EH (cell line): Measurements from ENCODE around the gene ZNF831.

ENCODE experiments used
- DNase-seq: peaks from one replicate; pipeline ENCODE4 v3.0.0-alpha.2; 2015; ENCODE audit warnings: low read depth

Gene ZNF831

DNA sequence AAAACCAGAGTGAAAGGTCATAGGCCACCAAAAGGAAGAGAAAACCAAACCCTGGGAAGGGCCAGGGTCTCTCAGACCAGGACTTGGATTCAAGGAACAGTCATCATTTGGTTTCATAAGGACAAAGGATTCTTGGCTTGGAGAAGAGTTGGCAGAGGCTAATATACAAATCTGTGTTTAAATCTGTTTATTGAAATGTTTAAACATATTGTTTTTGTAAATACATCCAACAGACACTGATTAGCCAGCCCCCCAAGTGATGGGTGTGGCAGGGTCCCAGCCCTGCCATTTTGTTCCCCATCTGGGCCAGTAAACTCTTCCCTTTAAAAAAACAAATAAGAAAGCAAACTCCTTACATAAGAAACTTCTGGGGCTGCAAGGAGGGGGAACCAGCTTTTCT, 6.1 kb upstream of the ZNF831 start:
- no peak for DNase-seq

DNA sequence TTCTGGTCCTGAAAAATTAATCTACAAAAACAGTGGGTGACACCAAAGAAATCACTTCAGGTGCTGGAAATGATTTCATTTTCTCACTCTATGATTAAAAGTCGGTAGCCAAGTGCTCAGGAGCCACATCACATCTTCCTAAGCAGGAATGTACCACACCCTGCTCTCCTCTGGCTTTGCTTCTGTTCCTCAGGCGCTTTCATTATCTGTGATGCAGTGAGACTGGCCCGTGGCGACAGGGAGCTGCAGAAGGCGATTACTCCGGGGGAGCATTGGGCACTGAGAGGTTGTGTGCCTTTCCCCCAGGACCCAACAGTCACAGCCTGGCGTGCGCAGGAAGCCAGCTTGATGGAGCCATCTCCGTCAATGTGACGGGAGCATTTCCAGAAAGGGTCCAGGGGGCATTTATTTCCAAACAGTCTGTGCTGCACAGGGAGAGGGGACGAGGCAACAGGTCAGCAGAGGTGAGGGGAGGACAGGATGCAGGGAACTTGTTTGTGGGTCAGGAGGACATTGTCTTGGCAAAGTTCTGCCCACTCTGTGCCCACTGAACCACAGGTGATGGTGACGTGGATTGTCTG, 5.6 kb upstream of the ZNF831 start:
- DNase-seq = no peak

DNA sequence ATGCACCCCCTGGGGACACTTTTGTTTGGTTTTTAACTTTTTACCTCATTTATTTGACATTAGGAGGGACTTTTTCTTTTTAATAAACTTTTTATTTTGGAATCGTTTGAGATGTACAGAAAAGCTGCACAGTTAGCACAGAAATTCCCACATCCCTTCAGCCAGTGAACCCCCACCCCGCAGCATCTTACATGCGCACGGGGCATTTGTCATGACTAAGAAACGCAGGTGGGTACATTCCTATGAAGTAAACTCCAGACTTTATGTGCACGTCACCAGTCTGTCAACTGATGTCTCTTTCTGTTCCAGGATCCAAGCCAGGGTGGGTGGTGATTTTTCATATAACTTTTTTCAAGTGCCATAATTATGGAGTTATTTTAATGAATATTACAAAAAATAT, 4.9 kb upstream of the ZNF831 start:
- DNase-seq = no peak

DNA sequence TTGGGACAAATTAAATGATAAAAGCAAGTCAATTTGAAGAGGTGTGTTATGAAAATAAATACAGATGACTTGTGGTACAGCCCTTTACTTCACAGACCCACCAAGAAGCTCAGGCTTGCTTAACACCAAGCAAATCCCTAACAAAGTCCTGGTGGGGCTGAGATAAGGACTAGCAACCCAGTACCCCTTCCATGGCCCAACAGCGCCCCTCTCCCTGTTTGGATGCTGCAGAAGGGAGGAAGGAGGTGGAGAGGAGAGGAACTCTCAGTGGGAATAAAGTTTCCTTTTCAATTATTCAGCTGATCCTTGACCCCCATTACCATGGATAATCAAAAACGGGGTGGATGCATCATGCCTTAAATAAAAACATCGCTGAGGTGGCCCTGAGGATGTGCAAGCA, 4.5 kb upstream of the ZNF831 start:
- DNase-seq = no peak

DNA sequence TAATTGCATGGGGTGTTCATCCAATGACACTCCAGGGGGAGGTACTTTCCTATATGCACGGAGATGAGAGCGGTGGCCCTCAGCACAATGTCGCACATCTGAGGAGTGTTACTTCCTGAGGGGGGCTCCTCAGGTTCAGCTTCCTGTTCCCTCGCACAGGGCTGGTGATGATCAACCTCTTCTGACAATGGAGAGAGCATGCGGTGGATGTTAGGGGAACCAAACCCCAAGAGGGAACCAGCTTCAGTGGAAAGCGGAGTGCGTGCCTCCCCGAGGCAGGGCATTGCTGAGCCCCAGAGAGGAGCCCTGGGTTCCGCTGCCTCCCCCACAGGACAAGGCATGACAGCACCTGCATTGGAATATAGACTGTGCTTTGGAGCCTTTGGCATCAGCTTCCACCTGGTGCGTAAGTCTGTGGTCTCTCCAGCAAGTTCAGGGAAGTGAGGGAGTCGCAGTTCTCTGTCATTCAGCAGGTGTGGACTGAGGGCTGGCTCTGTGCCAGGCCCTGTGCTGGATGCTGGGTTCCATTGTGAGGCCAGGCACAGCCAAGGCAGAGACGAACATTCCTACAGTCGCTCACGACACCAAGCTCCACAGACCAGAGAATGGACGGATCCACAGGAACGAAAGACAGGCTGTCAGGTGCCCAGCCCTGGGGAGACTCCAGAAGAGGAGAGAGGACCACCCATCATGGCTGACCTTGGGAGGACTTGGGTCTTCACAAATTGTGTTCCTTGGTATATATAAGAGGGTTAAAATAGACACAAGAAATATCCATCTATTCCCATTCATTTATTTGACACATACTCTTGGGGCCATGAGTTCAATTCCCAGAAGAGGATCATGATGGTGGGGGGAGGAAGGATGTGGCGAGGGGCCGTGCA, 3.9 kb upstream of the ZNF831 start:
- DNase-seq = no peak

DNA sequence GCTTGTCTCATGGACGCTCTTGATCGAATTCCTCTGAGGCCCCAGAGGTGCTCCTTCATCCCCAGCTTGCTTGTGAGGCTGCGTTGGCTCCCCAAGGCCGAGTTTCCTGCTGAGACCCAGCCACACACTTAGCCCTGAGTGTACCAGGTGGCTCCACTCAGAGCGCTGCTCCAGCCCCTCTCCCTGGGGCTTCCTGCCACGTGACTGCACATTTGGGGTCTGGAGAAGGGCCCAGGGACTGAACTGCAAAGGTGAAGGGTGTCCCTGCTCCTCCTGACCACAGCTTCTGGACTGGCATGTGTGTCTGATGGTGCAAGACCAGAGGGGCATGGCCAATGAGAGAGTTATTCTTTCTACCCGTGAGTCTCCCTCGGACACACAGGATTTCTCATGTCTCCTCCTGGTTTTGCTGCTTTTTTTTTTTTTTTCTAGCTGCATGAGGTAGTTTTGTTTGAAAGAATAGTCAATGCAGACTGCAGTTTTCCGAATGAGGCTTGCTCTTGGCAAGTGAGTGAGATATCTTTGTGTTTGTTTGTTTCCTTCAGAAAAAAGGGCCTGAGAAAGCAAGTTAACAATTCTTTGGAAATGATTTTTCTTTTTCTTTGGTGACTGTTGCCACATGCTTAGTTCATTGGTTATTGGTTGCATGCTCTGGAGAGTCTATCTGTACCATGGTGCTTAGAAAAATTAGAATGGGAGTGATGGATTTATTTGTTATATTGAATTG, 3.1 kb upstream of the ZNF831 start:
- no peak for DNase-seq

DNA sequence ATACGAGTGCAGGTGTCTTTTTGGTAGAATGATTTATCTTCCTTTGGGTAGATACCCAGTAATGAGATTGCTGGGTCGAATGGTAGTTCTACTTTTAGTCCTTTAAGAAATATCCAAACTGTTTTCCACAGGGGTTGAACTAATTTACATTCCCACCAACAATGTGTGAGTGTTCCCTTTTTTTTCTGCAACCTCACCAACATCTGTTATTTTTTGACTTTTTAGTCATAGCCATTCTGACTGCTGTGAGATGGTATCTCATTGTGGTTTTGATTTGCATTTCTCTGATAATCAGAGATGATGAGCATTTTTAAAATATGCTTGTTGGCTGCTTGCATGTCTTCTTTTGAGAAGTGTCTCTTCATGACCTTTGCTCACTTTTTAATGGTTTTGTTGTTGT, 1.9 kb upstream of the ZNF831 start:
- no peak for DNase-seq

DNA sequence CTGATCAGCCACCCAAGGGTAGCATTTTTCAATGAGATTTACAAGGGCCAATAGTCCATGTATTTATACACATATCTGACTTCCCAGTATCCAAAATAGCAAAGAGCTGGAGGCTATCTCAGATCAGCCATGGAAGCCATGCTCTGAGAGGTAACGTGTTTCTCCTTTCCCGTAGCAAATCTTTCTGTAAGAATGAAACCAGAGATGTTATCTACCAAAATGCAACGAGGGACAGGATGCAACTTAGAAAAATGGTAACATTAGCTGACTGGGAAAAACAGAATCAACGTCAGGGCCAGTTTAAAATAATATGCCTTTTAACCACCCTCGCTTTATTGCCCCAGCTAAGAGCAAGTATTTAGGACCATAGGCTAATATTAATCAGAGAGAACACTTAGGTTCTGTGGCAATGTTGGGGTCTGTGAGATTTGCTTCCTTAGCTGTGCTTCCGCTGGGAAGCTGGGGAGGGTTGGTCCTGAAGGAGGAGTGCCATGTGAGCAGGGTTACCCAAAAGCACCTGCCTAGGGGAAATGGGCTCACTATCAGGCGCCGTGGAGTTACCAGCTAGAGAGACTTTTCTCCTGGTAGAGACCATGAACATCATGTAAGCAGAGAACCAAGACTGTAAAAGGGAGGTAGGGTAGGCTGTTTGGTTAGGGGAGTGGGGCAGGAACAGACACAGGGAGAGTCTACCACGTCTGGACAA, 1.2 kb downstream of the ZNF831 start:
- DNase-seq = no peak

DNA sequence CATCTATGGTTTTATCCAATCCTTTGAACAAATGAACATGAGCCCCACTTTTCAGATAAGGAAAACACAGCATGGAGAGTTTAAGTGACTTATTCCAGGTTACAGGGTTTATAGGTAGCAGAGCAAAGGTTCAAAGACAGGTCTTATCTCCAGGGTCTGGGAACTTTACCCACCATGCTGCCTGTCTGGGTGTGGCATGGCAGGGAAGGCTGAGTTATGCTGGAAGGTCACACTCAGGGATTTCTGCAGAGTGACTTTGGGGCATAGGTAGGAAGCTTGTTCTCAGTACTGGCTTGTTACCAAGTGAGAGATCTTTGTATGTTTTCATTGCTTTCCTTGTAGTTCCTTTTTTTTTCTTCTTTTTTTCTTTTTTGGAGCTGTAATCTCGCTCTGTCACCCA, 1.8 kb downstream of the ZNF831 start:
- DNase-seq = no peak

DNA sequence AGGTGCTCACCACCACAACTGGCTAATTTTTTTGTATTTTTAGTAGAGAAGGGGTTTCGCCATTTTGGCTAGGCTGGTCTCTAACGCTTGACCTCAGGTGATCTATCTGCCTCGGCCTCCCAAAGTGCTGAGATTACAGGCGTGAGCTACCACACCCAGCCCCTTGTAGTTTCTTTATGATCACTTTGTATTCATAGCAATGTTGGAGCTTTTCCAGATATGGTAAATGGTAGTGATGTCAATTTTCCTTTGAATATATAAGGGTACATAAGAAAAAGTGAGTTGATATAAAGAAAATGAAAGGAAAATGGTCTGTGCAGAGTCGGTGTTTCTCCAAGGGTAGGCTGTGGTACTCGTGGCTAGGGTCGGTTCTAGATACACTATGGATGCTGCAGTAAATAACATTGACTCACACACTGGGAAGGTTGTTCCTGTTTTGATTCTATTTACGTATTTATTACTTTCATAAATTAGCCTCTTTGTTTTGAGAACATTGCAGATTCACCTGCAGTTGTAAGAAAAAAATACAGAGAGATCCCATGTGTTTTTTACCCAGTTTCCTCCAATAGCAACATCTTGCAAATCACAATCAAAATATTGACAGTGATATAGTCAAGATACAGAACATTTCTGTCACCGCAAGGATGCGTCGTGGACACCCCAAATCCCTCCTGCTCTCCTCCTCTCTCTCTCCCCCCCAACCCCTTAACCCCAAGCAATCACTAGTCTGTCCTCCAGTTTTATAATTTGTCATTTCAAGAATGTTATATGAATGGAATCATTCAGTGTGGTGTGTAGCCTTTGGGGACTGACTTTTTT, 2.5 kb downstream of the ZNF831 start:
- DNase-seq = no peak

DNA sequence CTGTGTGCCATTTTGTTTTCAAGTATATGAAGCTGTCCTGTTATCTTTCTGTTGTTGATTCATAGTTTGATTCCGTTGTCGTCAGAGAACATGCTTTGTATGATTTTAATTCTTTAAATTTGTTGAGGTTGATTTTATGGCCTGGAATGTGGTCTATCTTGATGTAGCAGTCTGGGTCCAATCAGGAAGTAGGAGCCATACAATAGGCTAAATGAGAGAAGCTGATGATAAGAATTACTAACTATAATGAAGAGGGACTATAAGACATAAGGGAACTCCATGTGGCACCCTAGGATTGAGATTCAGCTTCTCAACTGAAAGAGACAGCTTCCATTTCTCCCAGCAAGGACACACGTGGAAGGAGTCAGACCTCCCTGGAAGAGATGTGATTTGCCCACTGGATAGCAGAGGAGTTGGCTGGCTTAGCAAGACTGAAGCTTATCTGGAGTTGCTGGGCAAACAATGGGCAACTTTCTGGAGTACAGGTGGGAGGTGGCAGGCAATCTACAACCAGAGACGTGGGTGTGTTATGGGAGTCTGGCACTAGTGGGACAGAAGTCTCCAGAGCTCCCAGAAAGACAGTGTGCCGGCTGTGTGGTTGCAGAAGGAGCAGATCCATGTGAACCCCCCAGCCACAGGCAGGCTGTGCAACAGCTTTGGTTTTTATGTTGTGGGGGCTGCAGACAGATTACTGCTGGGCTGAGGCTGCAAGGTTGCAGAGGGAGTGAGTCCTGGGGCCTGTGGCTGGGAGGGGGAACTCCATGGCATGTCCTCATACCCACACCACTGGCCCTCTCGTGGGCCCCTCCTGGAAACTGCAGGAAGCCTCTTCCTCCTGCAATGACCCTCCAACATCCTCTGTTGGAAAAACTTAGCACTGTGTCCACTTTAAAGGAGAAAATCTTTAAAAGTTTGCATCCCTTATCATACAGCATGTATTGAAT, 7.1 kb downstream of the ZNF831 start:
- DNase-seq = no peak

DNA sequence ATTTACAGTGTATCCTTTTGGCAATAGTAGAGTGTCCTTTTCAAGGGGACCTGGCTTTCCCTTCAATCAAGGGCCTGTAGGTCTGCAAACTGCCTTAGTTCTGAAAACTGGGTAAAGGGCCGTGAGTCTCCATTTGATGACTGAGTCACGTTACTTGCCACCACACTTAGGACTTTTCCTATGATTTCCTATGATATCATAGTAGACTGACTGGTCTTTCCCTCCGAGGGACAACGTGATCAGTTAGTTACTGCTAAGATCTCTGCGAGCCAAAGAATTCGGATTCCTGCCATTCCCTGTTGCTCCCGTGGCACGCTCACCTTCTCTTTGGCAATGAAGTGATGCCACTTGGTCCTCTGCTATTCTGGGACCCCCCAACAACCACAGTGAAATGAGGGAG, 8.4 kb downstream of the ZNF831 start:
- DNase-seq = no peak

DNA sequence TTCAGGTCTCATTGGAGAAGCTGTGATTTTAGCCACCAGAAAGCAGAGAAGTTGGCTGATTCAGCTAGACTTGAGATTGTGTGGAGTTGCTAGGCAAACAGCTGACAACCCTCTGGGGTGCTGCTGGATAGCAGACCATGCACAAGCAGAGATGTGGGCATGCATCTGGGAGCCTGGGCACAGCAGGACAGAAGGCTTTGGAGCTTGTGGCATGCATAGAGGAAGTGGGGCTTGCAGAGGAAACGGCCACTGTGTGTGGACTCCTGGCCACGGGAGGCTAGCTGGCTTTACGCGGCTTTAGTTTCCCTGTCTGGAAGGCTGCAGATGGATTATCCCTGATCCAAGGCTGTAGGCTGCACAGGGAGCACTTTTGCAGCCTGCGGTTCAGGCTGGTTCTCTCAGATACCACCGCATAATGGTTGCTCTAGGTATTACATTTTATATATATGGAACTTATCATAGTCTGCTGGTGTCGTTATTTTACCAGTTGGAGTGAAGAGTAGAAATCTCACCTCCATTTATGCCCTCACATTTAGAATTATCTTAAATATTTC, 10.4 kb downstream of the ZNF831 start:
- no peak for DNase-seq

DNA sequence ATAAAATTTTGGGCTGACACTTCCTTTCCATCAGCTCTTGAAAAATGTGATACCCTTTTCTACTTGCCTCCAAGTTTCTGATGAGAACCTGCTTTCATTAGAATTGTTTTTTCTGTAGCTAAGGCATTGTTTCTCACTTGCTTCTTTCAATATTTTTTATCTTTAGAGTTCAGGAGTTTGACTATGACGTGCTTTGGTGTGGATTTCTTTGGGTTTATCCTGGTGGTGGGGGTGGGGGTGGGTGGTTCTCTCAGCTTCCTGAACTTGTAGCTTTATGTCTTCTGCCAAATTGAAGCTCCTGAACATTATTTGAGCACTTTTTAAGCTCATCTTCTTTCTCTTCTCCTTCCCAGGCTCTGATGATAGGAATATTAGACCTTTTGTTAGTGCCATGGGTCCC, 11.4 kb downstream of the ZNF831 start:
- no peak for DNase-seq

DNA sequence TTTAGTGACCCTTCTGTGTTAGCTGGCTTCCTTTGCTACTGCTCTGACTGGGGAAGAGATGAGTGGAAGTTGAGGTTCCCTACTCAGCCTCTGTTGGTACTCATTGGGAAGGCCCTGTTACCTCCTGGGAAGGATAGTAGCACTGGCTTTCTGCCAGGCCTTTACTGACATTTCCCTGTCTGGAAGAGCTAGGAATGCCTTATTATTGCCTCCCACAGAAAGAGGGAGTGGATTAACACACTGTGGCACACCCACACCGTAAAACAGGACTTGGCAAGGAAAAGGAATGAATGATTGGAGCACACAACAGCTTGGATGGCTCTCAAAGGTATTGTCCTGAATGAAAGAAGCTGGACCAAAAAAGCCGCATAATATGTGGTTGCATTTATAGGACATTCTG, 12.2 kb downstream of the ZNF831 start:
- no peak for DNase-seq

DNA sequence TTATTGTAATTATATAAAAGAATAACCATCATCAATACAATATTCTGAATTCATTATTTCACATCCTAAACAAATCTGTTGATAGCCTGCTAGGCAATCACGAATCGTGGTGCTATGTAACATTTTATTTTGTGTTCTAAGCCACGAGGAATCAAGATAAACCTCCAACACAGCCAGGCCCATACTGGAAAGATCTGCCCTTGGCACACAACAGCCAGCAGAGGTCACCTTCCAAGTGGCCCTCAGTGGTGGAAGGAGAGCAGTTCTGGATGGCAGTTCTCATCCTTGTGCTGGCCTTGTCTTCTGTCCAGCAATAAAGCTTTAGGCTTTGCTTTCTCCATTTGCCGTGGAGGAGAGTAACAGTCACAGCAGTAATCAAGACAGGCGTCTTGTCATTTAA, 13.2 kb downstream of the ZNF831 start:
- DNase-seq = no peak

DNA sequence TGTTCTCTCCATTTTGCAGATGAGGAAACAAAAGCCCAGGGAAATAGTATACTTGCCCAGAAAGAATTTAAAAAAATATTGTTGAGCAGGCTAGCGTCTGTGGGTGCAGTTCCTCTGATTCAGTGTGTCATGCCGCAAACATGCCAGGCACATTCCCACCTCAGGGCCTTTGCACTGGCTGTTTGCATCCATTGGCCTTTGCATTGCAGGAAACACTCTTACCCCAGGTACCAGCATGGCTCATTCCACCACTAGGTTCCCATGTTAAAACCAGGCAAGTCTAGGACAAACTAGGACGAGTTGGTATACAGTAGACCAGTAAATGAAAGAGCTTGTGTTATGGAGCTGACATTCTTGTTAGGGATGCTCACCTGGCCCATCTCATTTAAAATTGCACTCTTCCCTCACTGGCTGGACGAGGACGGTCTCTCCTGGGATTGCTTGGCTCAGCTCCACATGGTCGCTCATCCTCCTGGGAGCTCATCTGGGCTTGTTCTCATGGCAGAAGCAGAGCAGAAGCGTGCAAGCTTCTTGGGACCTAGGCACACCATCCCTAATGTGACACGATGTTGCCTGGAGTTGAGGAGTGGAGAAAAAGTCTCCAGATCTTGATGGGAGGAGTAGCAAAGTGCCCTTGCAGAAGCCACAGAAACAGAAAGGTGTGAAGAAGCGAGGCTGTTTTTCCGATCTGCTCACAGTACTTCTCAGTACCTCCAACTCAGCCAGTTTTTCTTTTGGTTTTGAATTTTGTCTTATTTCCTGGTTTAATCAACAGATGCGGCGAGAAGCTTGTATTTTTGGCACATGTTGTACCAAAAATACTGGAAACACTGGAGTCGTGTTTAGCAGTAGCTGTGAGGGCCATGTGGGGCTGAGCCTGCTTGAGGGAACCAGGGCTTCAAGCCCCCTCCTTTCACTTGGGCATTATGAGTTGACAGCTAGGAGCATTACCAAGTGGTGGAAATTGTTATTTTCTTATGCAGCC, 13.9 kb downstream of the ZNF831 start:
- no peak for DNase-seq

DNA sequence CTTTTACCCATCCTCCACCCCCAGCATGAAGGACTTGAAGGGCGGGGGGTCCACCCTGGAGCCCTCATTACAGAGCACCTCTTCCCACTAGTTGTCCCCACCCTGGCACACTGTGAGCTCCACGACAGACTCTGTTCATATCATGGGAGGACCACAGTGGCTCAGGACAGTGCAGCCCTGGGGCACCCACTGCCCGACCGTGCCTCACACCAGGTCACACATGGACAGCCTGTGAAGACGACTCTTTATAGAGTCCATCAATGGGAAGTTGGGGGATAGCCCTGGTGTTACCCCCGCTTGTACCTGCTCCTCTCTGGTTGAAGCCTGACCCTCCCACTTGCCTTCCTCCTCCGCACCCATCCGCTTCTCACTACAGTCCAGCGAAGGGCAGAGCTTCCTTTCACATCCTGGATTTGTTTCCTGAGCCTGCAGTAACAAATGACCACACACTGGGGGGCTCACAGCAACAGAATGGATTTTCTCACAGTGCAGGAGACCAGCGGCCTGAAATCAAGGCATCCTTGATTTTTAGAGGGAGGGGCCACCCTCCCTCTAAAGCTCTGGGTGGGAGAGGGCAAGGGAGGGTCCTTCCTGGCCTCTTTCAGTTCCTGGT, 15.5 kb downstream of the ZNF831 start:
- DNase-seq = no peak

DNA sequence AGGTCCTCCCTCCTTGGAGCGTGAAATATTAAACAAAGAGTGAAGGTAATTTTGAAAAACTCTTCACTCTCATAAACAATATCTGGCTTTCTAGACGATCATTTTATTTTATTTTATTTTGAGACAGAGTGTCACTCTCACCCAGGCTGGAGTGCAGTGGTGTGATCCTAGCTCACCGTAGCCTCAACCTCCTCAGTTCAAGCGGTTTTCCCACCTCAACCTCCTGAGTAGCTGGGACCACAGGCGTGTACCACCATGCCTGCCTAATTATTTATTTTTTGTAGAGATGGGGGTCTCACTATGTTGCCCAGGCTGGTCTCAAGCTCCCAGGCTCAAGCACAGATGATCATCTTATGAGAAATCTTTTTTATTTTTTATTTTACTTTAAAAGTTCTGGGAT, 16.4 kb downstream of the ZNF831 start:
- no peak for DNase-seq
